SJSA1 (cell line): Measurements from ENCODE around the gene MB. TPM values are rescaled to one million over a fixed set of nuclear protein-coding genes. Genes with fewer than 3 reads are reported as not detected.

Experiments used
- DNase-seq, 2 experiments: peaks; one replicate each; pipeline ENCODE4 v3.0.0-alpha.2; 2015 to 2020; ENCODE audit warnings: low spot score in 2 of 2, low read depth in 1 of 2
- H3K27ac ChIP-seq: fragments of 250-450 bp; sonication (Bioruptor Pico); 2 replicates; pipeline ENCODE4 v1.5.1; 2020; ENCODE audit warnings: mild to moderate bottlenecking, moderate library complexity
- H3K27me3 ChIP-seq: fragments of 250-450 bp; sonication (Bioruptor Pico); replicated peaks from 2 replicates; pipeline ENCODE4 v1.5.1; 2020; ENCODE audit warnings: mild to moderate bottlenecking, moderate library complexity
- H3K36me3 ChIP-seq: fragments of 250-450 bp; sonication (Bioruptor Pico); 2 replicates; pipeline ENCODE4 v1.5.1; 2020; ENCODE audit warnings: mild to moderate bottlenecking
- H3K4me1 ChIP-seq: fragments of 250-450 bp; sonication (Bioruptor Pico); replicated peaks from 2 replicates; pipeline ENCODE4 v1.6.1; 2021; ENCODE audit warnings: mild to moderate bottlenecking
- H3K4me3 ChIP-seq: fragments of 250-450 bp; sonication (Bioruptor Pico); 2 replicates; pipeline ENCODE4 v1.5.1; 2020; ENCODE audit warnings: mild to moderate bottlenecking
- H3K9me3 ChIP-seq: fragments of 250-450 bp; sonication (Bioruptor Pico); replicated peaks from 2 replicates; pipeline ENCODE4 v1.5.1; 2020; ENCODE audit warnings: mild to moderate bottlenecking
- total RNA-seq: library from RNA; depleted of rRNA; stranded (reverse); fragments of >200 nt; shearing (Covaris generic); gene quantifications from 2 replicates; pipeline ENCODE4 v1.2.3, GENCODE V29; 2014

Gene MB
- total RNA-seq, 1 experiment from 2014 or later, result not detected

DNA sequence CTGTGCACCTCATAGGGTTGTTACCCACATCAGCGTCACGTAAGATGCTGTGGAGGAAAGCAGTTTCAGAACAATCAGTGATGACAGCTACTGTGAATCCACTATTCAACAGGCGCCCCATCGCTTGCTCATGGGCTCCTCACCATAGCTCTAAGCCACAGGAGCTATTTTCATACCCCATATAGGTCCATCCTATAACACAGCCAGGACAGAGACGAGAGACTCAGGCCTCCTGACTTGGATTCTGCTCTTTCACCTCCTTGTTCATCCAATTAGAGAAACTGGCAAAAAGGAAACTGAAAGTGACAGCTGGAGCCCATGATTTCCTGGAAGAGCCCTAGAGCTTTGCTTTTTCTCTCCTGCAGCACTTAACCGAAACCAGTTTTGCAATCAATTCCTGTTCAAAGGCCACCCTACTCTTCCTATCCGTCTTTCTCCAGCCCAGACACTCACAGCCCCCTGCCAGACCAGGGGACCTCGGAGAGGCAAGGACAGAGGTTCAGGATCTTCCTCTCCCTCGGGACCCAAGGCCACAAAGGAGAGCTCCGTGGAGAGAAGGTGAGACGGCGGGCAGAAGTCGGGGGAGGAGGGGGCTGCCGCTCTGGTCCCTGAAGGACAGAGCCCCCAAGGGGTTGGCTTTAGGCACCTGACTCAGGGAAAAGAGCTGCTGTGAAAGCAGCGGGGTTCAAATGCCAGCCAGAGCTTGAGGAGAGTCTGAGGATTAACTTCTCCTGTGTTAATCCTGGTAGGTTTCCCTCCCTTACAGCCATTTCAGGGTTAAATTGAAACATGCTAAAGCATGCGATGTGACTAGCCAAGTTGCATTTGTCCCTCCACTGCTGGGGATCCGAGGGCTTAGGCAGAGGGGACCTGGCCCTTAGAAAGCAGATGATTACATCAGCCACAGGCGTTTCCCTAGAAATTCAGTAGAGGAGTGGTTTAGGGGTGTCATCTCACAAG, 31.2 kb upstream of the MB start, which contains the start of gene APOL6:
APOL6 (plus strand) TSS at position 381 of the 960 bp plus-strand sequence. CDS start 7,980 bp downstream, outside the sequence.
- DNase-seq, result peak in 1 of 2 experiments; percentile 84
- H3K36me3 ChIP-seq, result peaks cover 3% of the 10 kb centered on the region; the same call in 1 of the 2 replicates
- peak within 1 kb of the TSS; percentile 46 for H3K4me3 ChIP-seq
- H3K27ac ChIP-seq, result peak within 1 kb of the TSS; percentile 83
- H3K27me3 ChIP-seq, result no peaks in the 10 kb centered on the region
- H3K4me1 ChIP-seq, result peaks cover 23% of the 10 kb centered on the region
- H3K9me3 ChIP-seq, result no peaks in the 10 kb centered on the region; the same call in 1 of the 2 replicates

DNA sequence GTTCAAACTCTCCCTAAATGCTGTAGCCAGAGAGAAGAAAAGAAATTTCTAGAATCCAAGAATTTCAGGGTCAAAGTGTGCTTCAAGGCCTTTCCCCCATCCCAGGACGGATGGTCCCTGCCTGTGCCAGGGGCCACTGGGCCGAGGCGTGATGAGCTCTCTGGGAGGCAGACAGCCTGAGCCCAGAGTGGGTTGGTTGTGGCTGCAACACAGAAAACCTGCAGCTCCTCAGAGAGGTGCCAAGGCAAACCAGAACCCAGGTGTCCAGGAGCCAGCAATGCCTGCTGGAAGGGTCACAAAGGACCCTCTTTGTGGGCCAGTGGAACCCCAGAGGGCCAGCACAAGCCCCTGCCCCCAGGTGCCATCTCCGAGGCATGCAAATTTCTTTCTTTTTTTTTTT, 28.5 kb upstream of the MB start:
- peaks cover 27% of the 10 kb centered on the region for H3K4me1 ChIP-seq
- no peaks in the 10 kb centered on the region for H3K27me3 ChIP-seq
- H3K27ac ChIP-seq, result no peak overlapping the region
- no peak overlapping the region for H3K4me3 ChIP-seq
- no peaks in the 10 kb centered on the region for H3K36me3 ChIP-seq
- peak in 1 of 2 experiments; percentile 28 for DNase-seq
- no peaks in the 10 kb centered on the region for H3K9me3 ChIP-seq

DNA sequence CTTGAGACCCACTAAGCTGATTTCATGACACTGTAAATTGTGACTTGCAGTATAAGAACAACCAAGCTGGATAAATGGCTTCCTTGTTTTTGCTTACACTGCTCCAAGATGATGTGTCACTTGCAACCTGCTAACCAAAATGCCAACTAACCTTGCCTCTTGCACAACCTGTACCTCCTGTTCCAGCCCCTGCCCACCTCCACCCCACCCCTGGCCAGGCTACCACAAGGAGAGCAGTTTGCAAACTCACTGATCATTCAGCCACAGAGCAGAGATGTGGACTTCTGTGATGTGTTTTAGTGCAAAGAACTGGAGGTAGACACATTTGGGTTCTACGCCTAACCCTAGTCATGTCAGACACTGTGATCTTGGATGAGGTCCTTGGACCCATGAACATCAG, 26.9 kb upstream of the MB start:
- H3K4me3 ChIP-seq, result no peak overlapping the region
- no peaks in the 10 kb centered on the region for H3K27me3 ChIP-seq
- no peaks in the 10 kb centered on the region for H3K36me3 ChIP-seq
- peak in 1 of 2 experiments; percentile 3 for DNase-seq
- H3K4me1 ChIP-seq, result peaks cover 22% of the 10 kb centered on the region
- H3K27ac ChIP-seq, result no peak overlapping the region
- H3K9me3 ChIP-seq, result no peaks in the 10 kb centered on the region

DNA sequence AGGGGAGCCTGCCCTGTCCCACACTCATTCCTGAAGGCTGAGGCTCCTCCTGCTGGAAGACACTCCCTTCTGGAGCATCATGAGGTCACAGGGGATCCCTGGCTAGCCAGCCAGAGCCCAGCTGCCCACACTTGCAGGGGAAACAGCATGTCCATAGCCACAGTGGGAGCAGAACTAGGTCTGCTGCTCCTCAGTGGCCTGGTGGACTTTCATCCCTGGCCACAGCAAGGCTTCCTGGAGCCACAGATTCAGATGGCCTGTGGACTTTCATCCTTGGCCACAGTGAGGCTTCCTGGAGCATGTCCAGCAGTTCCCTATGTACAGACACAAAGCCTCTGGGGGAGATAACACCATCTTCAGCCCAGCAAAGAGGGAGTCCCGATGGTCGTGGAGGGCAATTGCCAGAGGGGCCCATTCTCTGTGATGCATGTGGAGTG, 25.2 kb upstream of the MB start:
- Histone ChIP-seq H3K36me3 (no peaks in the 10 kb centered on the region), H3K4me1 (peaks cover 32% of the 10 kb centered on the region), H3K27me3 (no peaks in the 10 kb centered on the region), H3K27ac (no peak overlapping the region), H3K9me3 (no peaks in the 10 kb centered on the region), H3K4me3 (no peak overlapping the region)
- DNase-seq, result peak in 1 of 2 experiments; percentile 31

DNA sequence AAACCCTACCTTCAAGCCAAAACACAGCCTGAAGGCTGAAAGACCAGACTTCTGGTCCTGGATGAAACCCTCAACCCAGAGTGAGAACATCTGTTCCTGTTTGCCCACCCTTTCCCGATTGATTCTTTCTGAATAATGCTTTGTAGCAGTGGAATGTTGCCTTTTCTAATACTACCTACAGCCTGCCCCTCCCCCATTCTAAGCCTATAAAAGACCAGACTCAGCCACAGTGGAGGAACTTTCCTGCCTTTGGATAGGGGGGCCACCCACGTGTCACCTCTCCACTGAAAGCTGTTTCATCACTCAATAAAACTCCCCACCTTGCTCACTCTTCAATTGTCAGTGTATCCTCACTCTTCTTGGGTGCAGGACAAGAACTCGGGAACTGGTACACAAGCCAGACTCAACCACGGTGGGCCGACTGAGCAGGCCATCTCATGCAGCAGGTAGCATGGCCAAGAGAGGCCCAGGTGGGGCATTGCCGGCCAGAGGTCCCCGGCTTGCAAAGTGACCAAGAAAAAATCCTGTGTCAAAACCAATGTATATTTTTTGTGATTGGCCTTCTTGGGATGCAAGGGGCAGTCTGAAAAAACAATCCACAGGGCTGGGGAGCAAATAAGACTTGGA, 24.5 kb upstream of the MB start:
- peak in 1 of 2 experiments; percentile 27 for DNase-seq
- Histone ChIP-seq H3K4me3 (no peak overlapping the region), H3K4me1 (peaks cover 25% of the 10 kb centered on the region), H3K36me3 (no peaks in the 10 kb centered on the region), H3K9me3 (no peaks in the 10 kb centered on the region), H3K27me3 (no peaks in the 10 kb centered on the region), H3K27ac (no peak overlapping the region)

DNA sequence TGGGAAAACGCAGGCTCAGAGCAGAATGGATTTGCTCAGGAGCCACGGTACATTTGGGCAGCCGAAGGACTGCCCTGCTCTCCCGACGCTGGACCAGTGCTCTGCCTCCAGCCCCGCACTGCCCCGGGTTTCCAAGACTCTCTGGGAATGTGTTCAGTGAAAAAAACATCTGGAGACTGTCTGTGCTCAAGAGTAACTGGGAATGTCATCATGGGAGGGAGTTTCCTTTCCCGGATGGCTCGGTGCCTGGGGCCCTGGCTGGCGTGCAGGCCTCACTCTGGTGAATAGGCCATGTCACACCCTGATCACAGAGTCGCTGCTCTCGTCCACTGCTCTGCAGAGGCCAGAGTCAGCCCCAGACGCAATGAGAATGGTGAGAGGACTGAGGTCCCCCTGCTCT, 21.3 kb upstream of the MB start:
- H3K4me1 ChIP-seq, result peaks cover 19% of the 10 kb centered on the region
- no peak overlapping the region for H3K4me3 ChIP-seq
- no peaks in the 10 kb centered on the region for H3K27me3 ChIP-seq
- no peaks in the 10 kb centered on the region for H3K36me3 ChIP-seq
- DNase-seq, result peak; percentile 52 to 62
- H3K27ac ChIP-seq, result peak overlapping the region; percentile 47
- H3K9me3 ChIP-seq, result no peaks in the 10 kb centered on the region

DNA sequence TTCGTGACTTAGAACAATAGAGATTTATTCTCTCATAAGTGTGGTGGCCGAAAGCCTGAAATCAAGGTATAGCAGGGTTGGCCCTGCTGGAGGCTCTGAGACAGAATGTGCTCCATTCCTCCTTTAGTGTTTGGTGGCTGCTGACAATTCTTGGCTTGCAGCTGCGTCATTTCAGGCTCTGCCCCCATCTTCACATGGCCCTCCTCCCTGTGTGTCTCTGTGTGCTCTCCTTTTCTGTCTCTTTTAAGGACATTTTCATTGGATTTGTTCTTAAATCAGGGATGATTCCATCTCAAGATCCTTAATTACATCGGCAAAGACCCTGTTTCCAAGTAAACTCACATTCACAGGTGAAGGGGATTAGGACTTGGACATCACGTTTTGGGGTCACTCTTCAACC, 20.9 kb upstream of the MB start:
- Histone ChIP-seq H3K4me3 (no peak overlapping the region), H3K27me3 (no peaks in the 10 kb centered on the region), H3K27ac (peak overlapping the region; percentile 47), H3K36me3 (no peaks in the 10 kb centered on the region), H3K9me3 (no peaks in the 10 kb centered on the region), H3K4me1 (peaks cover 19% of the 10 kb centered on the region)
- peak in 1 of 2 experiments; percentile 18 for DNase-seq

DNA sequence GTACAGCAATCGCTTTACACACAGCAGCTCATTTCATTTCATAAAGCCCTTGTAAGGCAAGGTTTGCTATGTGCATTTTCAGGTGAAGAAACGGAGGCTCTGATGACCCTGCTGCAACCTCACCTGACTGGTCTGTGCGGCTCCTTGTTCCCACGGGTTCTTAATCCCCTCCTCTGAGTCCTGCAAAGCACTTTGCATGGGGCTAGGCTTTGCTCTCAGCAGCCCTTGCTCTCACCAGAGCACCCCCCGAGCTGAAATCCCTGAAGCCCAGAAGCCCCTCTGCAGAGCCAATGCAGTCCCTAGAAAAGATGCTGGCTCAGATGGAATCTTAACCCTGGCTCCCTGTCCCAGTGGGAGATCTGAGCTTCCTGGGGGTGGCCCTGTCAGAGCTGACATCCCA, 20.1 kb upstream of the MB start:
- Histone ChIP-seq H3K27me3 (no peaks in the 10 kb centered on the region), H3K4me3 (no peak overlapping the region), H3K27ac (no peak overlapping the region), H3K36me3 (no peaks in the 10 kb centered on the region), H3K9me3 (no peaks in the 10 kb centered on the region), H3K4me1 (peaks cover 19% of the 10 kb centered on the region)
- DNase-seq, result no peak

DNA sequence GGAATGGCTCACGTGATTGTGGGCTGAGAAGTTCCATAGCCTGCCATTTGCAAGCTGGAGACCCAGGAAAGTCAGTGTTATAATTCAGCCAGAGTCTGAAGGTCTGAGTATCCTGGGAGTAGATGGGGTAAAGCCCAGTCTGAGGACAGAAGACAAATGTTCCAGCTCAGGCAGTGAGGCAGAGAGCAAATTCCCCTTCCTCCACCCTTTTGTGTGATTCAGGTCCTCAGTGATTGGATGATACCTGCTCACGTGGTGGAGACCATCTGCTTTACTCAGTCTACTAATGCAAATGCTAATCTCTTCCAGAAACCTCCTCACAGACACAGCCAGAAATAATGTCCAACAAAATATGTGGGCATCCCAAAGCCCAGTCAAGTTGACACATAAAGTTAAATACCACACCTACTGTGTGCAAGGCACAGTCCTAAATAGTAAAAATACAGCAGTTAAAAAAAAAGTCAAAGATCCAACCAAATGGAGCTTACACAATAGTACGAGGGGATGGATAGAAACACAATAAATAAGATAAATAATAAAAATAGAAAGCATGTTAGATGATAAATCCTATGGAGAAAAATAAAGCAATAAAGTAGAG, 17.9 kb upstream of the MB start:
- DNase-seq, result no peak
- H3K27me3 ChIP-seq, result no peaks in the 10 kb centered on the region
- no peaks in the 10 kb centered on the region for H3K36me3 ChIP-seq

DNA sequence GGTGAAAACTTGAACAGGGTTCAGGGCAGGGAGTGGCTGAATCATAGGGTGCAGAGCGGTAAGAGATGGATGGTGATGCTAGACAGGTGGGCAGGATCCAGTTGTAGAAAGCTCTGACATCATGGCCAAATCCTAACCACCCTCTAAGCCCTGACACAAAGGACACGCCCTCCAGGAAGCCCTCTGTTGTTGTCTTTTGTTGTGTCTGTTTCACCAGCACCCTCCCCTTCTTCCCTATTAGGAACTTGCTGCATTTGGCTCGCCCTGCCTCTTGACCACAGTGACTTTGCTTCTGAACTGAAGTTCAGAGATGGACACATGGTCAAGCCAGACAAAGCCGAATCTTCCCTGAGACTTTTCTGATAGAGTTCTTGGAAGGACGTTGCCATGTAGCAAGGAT, 16.9 kb upstream of the MB start:
- Histone ChIP-seq H3K4me1 (peaks cover 29% of the 10 kb centered on the region), H3K9me3 (no peaks in the 10 kb centered on the region), H3K27ac (no peak overlapping the region), H3K36me3 (no peaks in the 10 kb centered on the region), H3K4me3 (no peak overlapping the region), H3K27me3 (no peaks in the 10 kb centered on the region)
- no peak for DNase-seq

More for the DNA sequence above, 17.9 kb upstream of the MB start:
- no peak overlapping the region for H3K4me3 ChIP-seq
- H3K27ac ChIP-seq, result no peak overlapping the region
- H3K4me1 ChIP-seq, result peaks cover 22% of the 10 kb centered on the region
- H3K9me3 ChIP-seq, result no peaks in the 10 kb centered on the region

DNA sequence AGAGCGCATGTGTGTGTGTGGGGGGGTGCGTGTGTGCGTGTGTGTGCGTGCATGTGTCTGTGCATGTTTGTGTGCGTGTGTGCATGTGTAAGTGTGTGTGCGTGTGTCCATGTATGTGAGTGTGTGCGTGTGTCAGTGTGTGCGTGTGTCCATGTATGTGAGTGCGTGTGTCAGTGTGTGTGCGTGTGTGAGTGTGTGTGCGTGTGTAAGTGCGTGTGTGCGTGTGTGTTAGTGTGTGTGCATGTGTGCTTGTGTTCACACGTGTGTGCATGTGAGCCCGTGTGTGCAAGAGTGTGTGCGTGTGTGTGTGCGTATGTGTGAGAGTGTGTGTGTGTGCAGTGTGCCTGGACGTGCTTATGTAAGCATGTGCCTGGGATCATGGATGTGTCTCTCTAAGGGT, 16.4 kb upstream of the MB start:
- Histone ChIP-seq H3K9me3 (no peaks in the 10 kb centered on the region), H3K4me3 (no peak overlapping the region), H3K36me3 (no peaks in the 10 kb centered on the region), H3K27me3 (no peaks in the 10 kb centered on the region), H3K4me1 (peaks cover 29% of the 10 kb centered on the region), H3K27ac (no peak overlapping the region)
- no peak for DNase-seq

DNA sequence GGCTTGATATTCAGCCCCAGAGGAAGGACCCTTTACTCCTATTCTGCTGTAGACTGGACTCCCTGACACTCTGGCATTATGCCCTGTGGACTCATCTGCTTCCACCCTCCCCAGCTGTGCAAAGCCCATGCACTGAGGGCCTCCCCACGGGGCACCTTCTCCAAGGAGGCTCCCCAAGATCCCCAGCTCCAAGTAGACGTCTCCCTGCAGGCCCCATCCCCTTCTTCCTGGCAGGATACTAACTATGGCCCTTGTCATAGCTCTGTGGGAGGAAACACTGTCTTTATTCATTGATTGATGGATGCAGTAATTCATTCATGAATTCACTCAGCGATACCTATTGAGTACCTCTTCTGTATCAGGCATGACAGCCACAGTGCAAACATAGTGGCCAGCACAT, 15.8 kb upstream of the MB start:
- no peaks in the 10 kb centered on the region for H3K36me3 ChIP-seq
- H3K4me3 ChIP-seq, result no peak overlapping the region
- H3K27me3 ChIP-seq, result no peaks in the 10 kb centered on the region
- H3K9me3 ChIP-seq, result no peaks in the 10 kb centered on the region
- H3K27ac ChIP-seq, result no peak overlapping the region
- no peak for DNase-seq
- peaks cover 29% of the 10 kb centered on the region for H3K4me1 ChIP-seq

DNA sequence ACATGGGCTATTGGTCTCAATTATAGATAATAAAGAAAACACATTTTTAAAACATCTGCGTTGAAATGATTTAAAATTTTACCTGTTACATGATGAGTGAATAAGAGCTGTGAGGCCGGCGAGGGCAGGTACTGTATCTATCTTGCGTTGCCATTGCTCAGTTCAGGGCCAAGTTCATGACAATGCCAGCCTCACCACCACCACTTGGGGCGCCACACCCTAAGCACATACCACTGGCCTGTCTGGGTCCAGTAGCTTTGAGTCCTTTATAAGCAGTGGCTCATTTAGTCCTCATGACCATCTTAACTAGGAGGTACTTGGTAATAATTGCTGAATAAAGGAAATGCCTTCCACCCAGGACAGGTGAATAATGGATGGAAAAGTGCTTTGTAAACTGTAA, 14.5 kb upstream of the MB start:
- Histone ChIP-seq H3K27ac (no peak overlapping the region), H3K4me3 (no peak overlapping the region), H3K9me3 (no peaks in the 10 kb centered on the region), H3K4me1 (peaks cover 36% of the 10 kb centered on the region), H3K27me3 (no peaks in the 10 kb centered on the region), H3K36me3 (no peaks in the 10 kb centered on the region)
- peak in 1 of 2 experiments; percentile 29 for DNase-seq

DNA sequence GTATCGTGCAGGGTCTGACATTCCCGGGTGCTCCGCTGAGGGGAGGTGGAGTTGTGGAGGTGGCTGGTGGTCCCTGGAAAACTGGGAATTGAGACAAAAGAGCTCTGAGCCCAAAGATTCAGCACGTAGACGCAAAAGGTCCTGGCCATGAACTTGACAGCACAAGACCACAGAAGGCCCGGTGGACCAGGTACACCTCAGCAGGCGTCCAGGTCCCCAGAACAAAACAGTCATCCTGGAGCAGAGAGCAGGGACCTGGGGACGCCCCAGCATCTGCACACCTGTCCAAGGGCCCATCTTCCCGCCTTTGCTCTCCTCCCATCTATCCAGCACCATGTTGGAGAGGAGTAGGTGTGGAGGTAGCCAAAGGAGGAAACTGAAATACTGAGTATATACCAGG, 13.8 kb upstream of the MB start:
- no peaks in the 10 kb centered on the region for H3K36me3 ChIP-seq
- H3K27me3 ChIP-seq, result no peaks in the 10 kb centered on the region
- no peaks in the 10 kb centered on the region for H3K9me3 ChIP-seq
- peaks cover 43% of the 10 kb centered on the region for H3K4me1 ChIP-seq
- no peak for DNase-seq
- no peak overlapping the region for H3K4me3 ChIP-seq
- peak overlapping the region; percentile 52 for H3K27ac ChIP-seq
